ENCODE data around the gene MYCBP. TPM values are rescaled to one million over a fixed set of nuclear protein-coding genes. Genes with fewer than 3 reads are reported as not detected.

MYCBP gene
- total and polyA plus RNA-seq, 2 of the 8 experiments (the other 6 are each of a cell fraction or from before 2014, with no cell fraction given): 22.4 to 38.2 TPM

- no peak overlapping the region for H3K4me3 ChIP-seq (ENCODE audit: extremely low read depth in 1 of 4, insufficient read depth in 2 of 4, low read depth in 3 of 4, low read length in 4 of 4)
- H3K4me1 ChIP-seq (replicated peaks in 1 of 4; ENCODE audit: control insufficient read depth in 3 of 4, insufficient read depth in 4 of 4, low read length in 3 of 4): peaks cover 0 to 4% (median 1%) of the 10 kb centered on the region in 4 experiments; a peak in 2 of 7 replicates
- FAIRE-seq (no peak), DNase-seq (ENCODE audit: low read depth in 1 of 2, low spot score in 2 of 2) (no peak)
- 73% methylated on average over 2 of the region's 2 CpGs; no CpG with 5 or more reads in 1 of the 2 experiments for WGBS, 2 experiments (ENCODE audit: extremely low coverage in 1 of 2, insufficient coverage in 1 of 2, insufficient read length in 1 of 2, insufficient replicate concordance in 2 of 2, low coverage in 1 of 2, low lambda C conversion rate in 2 of 2, missing lambda C conversion rate in 1 of 2)
- H4K8ac ChIP-seq (ENCODE audit: extremely low read depth, insufficient read depth, low read length): no peak overlapping the region
- no peaks in the 10 kb centered on the region for H3K36me3 ChIP-seq (ENCODE audit: control insufficient read depth in 2 of 4, insufficient read depth in 4 of 4, low read length in 3 of 4)
- no peaks in the 10 kb centered on the region for H3K79me1 ChIP-seq (ENCODE audit: low read depth, low read length)
- no peak overlapping the region for H3K18ac ChIP-seq (ENCODE audit: extremely low read depth, low read length)
- no peak overlapping the region for H4K5ac ChIP-seq (ENCODE audit: insufficient read length, low read depth, low read length)
- H2BK15ac ChIP-seq (ENCODE audit: low read length): no peak overlapping the region
- H3K14ac ChIP-seq (ENCODE audit: insufficient read length): no peak overlapping the region
- H3K56ac ChIP-seq (replicated peaks; ENCODE audit: insufficient read length, low read depth, low read length): no peak overlapping the region
- H2AK5ac ChIP-seq (ENCODE audit: low read depth, low read length): no peak overlapping the region
- no peak overlapping the region for H3K9ac ChIP-seq (replicated peaks in 1 of 4; ENCODE audit: extremely low read depth in 1 of 4, low read depth in 3 of 4, low read length in 3 of 4)
- no peak overlapping the region for H2BK5ac ChIP-seq (ENCODE audit: low read depth, low read length)
- no peaks in the 10 kb centered on the region for H4K20me1 ChIP-seq (replicated peaks in 1 of 2; ENCODE audit: control insufficient read depth in 1 of 2, insufficient read depth in 2 of 2, low read length in 2 of 2)
- peak overlapping the region in 1 of 2 experiments; percentile 83; a peak in 1 of 4 replicates for H3K4me2 ChIP-seq (ENCODE audit: insufficient read depth in 1 of 2, low read depth in 2 of 2, low read length in 2 of 2)
- H2BK120ac ChIP-seq (replicated peaks; ENCODE audit: low read depth, low read length): no peak overlapping the region
- H4K91ac ChIP-seq (replicated peaks; ENCODE audit: insufficient read length, low read length): no peak overlapping the region
- TF ChIP-seq NANOG (IDR thresholded peaks at IDR 0.05; ENCODE audit: insufficient read depth, low read depth, low read length, poor library complexity, severe bottlenecking): no peak
- no peak for TF ChIP-seq BCL11A (IDR thresholded peaks at IDR 0.05; ENCODE audit: low read depth in 2 of 2, low read length in 2 of 2)
- TF ChIP-seq TAF7 (optimal IDR thresholded peaks at IDR 0.05; ENCODE audit: borderline replicate concordance, low read depth, low read length): no peak
- no peak for TF ChIP-seq TEAD4 (IDR thresholded peaks at IDR 0.05; ENCODE audit: low read depth, low read length)
- TF ChIP-seq, protein P1, sequence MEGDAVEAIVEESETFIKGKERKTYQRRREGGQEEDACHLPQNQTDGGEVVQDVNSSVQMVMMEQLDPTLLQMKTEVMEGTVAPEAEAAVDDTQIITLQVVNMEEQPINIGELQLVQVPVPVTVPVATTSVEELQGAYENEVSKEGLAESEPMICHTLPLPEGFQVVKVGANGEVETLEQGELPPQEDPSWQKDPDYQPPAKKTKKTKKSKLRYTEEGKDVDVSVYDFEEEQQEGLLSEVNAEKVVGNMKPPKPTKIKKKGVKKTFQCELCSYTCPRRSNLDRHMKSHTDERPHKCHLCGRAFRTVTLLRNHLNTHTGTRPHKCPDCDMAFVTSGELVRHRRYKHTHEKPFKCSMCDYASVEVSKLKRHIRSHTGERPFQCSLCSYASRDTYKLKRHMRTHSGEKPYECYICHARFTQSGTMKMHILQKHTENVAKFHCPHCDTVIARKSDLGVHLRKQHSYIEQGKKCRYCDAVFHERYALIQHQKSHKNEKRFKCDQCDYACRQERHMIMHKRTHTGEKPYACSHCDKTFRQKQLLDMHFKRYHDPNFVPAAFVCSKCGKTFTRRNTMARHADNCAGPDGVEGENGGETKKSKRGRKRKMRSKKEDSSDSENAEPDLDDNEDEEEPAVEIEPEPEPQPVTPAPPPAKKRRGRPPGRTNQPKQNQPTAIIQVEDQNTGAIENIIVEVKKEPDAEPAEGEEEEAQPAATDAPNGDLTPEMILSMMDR (IDR thresholded peaks at IDR 0.05; ENCODE audit: control extremely low read depth in 1 of 3, insufficient read depth in 1 of 3, low read depth in 1 of 3, low read length in 3 of 3): no peak
- no peaks in the 10 kb centered on the region for H3K79me2 ChIP-seq (ENCODE audit: control insufficient read depth in 1 of 2, insufficient read depth in 2 of 2, low read length in 2 of 2)
- H3K23me2 ChIP-seq (ENCODE audit: low read depth, low read length): peaks cover 4% of the 10 kb centered on the region; the same call in 1 of the 2 replicates
- no peak overlapping the region for H3K4ac ChIP-seq (replicated peaks; ENCODE audit: insufficient read length, low read depth, low read length)
- CTCF ChIA-PET (ENCODE audit: partially characterized antibody): interaction anchor here (0.6 to 8.1 kb wide), 35 partner anchors 9 to 828 kb away, joined by 3 to 71 read pairs (median 4); no protein-coding TSS in a partner anchor
- peaks cover 6 to 36% (median 26%) of the 10 kb centered on the region in 4 experiments for H3K27me3 ChIP-seq (replicated peaks in 1 of 4; ENCODE audit: control insufficient read depth in 3 of 4, extremely low read depth in 1 of 4, insufficient read depth in 3 of 4, low read length in 3 of 4)
- H3K27ac ChIP-seq (ENCODE audit: low read depth, low read length): no peak overlapping the region
- POLR2A ChIA-PET (ENCODE audit: partially characterized antibody): interaction anchor here (0.9 to 1.5 kb wide), 2 partner anchors 178 to 195 kb away, joined by 3 read pairs; no protein-coding TSS in a partner anchor
- peak overlapping the region; percentile 61; the same call in 1 of the 2 replicates for H2BK12ac ChIP-seq (ENCODE audit: low read depth, low read length)
- H2AFZ ChIP-seq (ENCODE audit: low read length): no peak overlapping the region
- peaks cover 0 to 4% of the 10 kb centered on the region in 2 experiments; a peak in 2 of 4 replicates for H3K9me3 ChIP-seq (ENCODE audit: insufficient read depth in 2 of 2, low read depth in 1 of 2, low read length in 1 of 2)
- no peak overlapping the region for H2BK20ac ChIP-seq (ENCODE audit: low read length)
- H3K23ac ChIP-seq (ENCODE audit: insufficient read length): no peak overlapping the region
Observed at GRCh38 chr1:38819516-38819915, 53.6 kb downstream of the MYCBP start.
